Head of caudate nucleus (tissue), 42 donors: ENCODE measurements around the gene CMPK1.
A peak's percentile ranks its signal among the peaks of the same experiment; 100 is the strongest.

Source experiments
- DNase-seq, 42 donors: peaks; one replicate each; pipeline versions ENCODE4 v3.0.0 to v3.0.0-alpha.2; 2020 to 2021; ENCODE audit warnings: mixed read lengths in 7 of 42
- intact Hi-C: fragments of 100-400 bp; cut with DNase I; formaldehyde crosslinking; loops from one replicate; pipeline ENCODE4 v1.15.0; 2022

CMPK1 gene

GRCh38 chr1:47386268-47386667, 52.7 kb downstream of the CMPK1 start:
- DNase-seq: no peak
- intact Hi-C loops: no loop called here

- no peak for DNase-seq
Observed at GRCh38 chr1:47388030-47388890, 54.7 kb downstream of the CMPK1 start.

GRCh38 chr1:47388891-47389238, 55.3 kb downstream of the CMPK1 start:
- intact Hi-C loops: no loop called here

More at GRCh38 chr1:47388030-47388890, 54.7 kb downstream of the CMPK1 start:
- intact Hi-C loops: no loop called here

GRCh38 chr1:47389731-47390130, 56.1 kb downstream of the CMPK1 start:
- DNase-seq: no peak
- intact Hi-C loops: no loop called here

More at GRCh38 chr1:47388891-47389238, 55.3 kb downstream of the CMPK1 start:
- peak; percentile 16 to 76 (median 53) for DNase-seq

GRCh38 chr1:47390843-47391242, 57.3 kb downstream of the CMPK1 start:
- intact Hi-C loops: no loop called here

GRCh38 chr1:47393141-47393540, 59.6 kb downstream of the CMPK1 start:
- intact Hi-C loops: no loop called here
- no peak for DNase-seq

More at GRCh38 chr1:47390843-47391242, 57.3 kb downstream of the CMPK1 start:
- no peak for DNase-seq

- intact Hi-C loops: no loop called here
- no peak for DNase-seq
Observed at GRCh38 chr1:47395433-47395832, 61.8 kb downstream of the CMPK1 start.

- no peak for DNase-seq
- intact Hi-C loops: no loop called here
Observed at GRCh38 chr1:47396671-47397196, 63.1 kb downstream of the CMPK1 start.

- DNase-seq: no peak
- intact Hi-C loops: no loop called here
Observed at GRCh38 chr1:47399138-47399845, 65.7 kb downstream of the CMPK1 start.

- intact Hi-C loops: no loop called here
- DNase-seq: no peak
Observed at GRCh38 chr1:47399846-47400155, 66.2 kb downstream of the CMPK1 start.

- intact Hi-C loops: no loop called here
- DNase-seq: no peak
Observed at GRCh38 chr1:47401761-47402160, 68.2 kb downstream of the CMPK1 start.

- intact Hi-C loops: no loop called here
- no peak for DNase-seq
Observed at GRCh38 chr1:47402591-47402990, 69.0 kb downstream of the CMPK1 start.

GRCh38 chr1:47403321-47403910, 69.8 kb downstream of the CMPK1 start:
- intact Hi-C loops: no loop called here
- DNase-seq: no peak

GRCh38 chr1:47405697-47406096, 72.1 kb downstream of the CMPK1 start:
- no peak for DNase-seq
- intact Hi-C loops: no loop called here

GRCh38 chr1:47406966-47407365, 73.4 kb downstream of the CMPK1 start:
- DNase-seq: no peak

GRCh38 chr1:47407481-47407880, 73.9 kb downstream of the CMPK1 start:
- no peak for DNase-seq
- intact Hi-C loops: no loop called here

More at GRCh38 chr1:47406966-47407365, 73.4 kb downstream of the CMPK1 start:
- intact Hi-C loops: no loop called here

- peak in 39 of 42 donors; percentile 8 to 82 (median 48) for DNase-seq
- intact Hi-C loops: no loop called here
Observed at GRCh38 chr1:47409311-47410067, 75.9 kb downstream of the CMPK1 start.

- DNase-seq: no peak
Observed at GRCh38 chr1:47410068-47410455, 76.5 kb downstream of the CMPK1 start.

GRCh38 chr1:47411436-47411835, 77.8 kb downstream of the CMPK1 start:
- intact Hi-C loops: no loop called here
- DNase-seq: no peak

More at GRCh38 chr1:47410068-47410455, 76.5 kb downstream of the CMPK1 start:
- intact Hi-C loops: no loop called here
